Fibroblast of pulmonary artery (primary cell): ENCODE results near the gene UBL3.

Experiments used
- DNase-seq: peaks from one replicate; pipeline ENCODE4 v3.0.0-alpha.2; 2010; ENCODE audit warnings: low read depth
- H3K4me3 ChIP-seq: replicated peaks from 2 replicates; pipeline ENCODE4 v1.5.1; 2011; ENCODE audit warnings: low read depth, mild to moderate bottlenecking, control low read depth, low read length, moderate library complexity
- TF ChIP-seq, protein P1 (sequence below): IDR thresholded peaks from 2 replicates; pipeline ENCODE4 v1.5.1; 2011; ENCODE audit warnings: mild to moderate bottlenecking, control low read depth, low read length, inconsistent platforms; ENCODE audit errors: missing control alignments

UBL3 gene

DNA sequence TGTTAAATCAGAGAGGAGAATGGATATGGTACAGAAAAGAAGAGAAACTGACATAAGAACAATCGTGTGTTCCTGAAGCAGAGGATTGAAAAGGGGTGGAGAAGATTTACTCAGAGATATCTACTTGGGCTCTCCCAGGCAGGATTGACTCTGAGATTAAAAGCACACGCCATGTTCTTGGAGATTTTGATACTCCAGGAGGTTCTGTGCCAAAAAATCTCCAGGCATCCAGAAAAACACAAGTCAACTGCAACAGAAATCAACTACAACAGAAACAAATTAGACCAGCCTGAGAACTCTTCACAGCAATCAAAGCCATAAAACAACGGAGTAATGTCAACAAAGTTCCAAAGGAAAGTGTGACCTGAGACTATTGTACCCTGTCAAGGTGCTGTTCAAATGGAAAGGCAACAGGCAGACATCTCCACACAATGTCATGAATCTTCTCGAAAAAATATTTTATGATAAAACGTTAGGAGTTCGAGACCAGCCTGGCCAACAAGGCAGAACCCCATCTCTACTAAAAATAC lies 104.2 kb downstream of the UBL3 start:
- no peak overlapping the region for H3K4me3 ChIP-seq
- TF ChIP-seq, protein P1, sequence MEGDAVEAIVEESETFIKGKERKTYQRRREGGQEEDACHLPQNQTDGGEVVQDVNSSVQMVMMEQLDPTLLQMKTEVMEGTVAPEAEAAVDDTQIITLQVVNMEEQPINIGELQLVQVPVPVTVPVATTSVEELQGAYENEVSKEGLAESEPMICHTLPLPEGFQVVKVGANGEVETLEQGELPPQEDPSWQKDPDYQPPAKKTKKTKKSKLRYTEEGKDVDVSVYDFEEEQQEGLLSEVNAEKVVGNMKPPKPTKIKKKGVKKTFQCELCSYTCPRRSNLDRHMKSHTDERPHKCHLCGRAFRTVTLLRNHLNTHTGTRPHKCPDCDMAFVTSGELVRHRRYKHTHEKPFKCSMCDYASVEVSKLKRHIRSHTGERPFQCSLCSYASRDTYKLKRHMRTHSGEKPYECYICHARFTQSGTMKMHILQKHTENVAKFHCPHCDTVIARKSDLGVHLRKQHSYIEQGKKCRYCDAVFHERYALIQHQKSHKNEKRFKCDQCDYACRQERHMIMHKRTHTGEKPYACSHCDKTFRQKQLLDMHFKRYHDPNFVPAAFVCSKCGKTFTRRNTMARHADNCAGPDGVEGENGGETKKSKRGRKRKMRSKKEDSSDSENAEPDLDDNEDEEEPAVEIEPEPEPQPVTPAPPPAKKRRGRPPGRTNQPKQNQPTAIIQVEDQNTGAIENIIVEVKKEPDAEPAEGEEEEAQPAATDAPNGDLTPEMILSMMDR = no peak
- DNase-seq = no peak

GRCh38 chr13:29745704-29746103 lies 104.7 kb downstream of the UBL3 start:
- TF ChIP-seq, protein P1 = no peak
- no peak for DNase-seq

GRCh38 chr13:29743201-29743786 lies 107.1 kb downstream of the UBL3 start:
- no peak overlapping the region for H3K4me3 ChIP-seq
- TF ChIP-seq, protein P1 = no peak
- DNase-seq = peak; percentile 6

More at GRCh38 chr13:29745704-29746103, 104.7 kb downstream of the UBL3 start:
- no peak overlapping the region for H3K4me3 ChIP-seq

- TF ChIP-seq, protein P1 = no peak
- H3K4me3 ChIP-seq = no peak overlapping the region
- DNase-seq = no peak
Measured at GRCh38 chr13:29740961-29741360, 109.5 kb downstream of the UBL3 start.

DNA sequence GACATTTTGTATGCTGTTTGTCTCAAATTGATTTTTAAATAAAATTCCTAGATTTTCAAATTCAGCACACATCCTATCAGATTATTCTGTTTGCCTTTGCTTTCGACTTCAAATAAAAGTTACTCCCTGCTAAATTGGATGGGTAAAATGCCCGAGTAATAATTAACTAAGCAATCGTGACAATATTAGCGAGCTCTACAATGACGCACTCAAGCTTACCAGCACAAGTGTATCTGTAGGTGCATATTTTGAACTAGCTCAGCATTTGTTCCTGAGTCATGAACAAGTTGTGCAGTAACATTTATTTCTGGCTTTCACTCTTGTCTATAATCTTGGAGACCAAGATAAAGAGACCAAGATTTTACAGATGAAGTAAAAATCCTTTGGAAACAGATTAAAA lies 113.4 kb downstream of the UBL3 start:
- TF ChIP-seq, protein P1 = no peak
- no peak for DNase-seq
- no peak overlapping the region for H3K4me3 ChIP-seq

GRCh38 chr13:29733147-29733611 lies 117.2 kb downstream of the UBL3 start:
- no peak for DNase-seq
- TF ChIP-seq, protein P1 = no peak
- H3K4me3 ChIP-seq = no peak overlapping the region

DNA sequence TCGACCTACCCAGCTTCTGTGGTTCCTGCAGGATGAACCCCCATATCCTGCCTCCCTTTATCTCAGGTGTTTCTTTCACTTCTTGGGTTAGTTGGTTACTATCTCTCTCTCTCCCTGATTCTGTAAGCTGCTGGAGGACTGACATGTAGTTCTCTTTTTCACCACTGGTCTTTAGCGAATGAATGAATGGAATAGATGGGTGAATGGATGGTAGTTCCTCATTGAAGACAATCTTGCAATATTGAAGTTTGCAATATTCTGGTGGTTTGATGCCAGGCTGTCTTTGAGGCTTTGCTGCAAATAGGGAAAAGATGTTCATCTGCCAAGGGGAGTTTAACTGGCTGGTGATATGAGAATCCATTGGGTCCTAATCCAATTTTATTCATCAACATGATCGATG lies 120.2 kb downstream of the UBL3 start:
- DNase-seq = no peak

More for the DNA sequence above, 120.2 kb downstream of the UBL3 start:
- TF ChIP-seq, protein P1 = peak; percentile 5
- no peak overlapping the region for H3K4me3 ChIP-seq
